8988T (cell line): Measurements from ENCODE around the gene NR4A3.
"Not testable (repeated sequence)": the region's sequence is repeated elsewhere in the genome, so short reads cannot be mapped to it uniquely, and the experiment has no call there.

Experiments
- DNase-seq: peaks from one replicate; pipeline ENCODE4 v3.0.0; 2011

NR4A3 gene

GRCh38 chr9:99835142-99835541, 13.5 kb downstream of the NR4A3 start:
- DNase-seq: no peak

- no peak for DNase-seq
These were observed 13.9 kb downstream of the NR4A3 start for GRCh38 chr9:99835581-99835980.

- DNase-seq: no peak
These were observed 18.4 kb downstream of the NR4A3 start for GRCh38 chr9:99840072-99840471.

GRCh38 chr9:99845063-99845462, 23.4 kb downstream of the NR4A3 start:
- DNase-seq: no peak

GRCh38 chr9:99848447-99848846, 26.8 kb downstream of the NR4A3 start:
- DNase-seq: no peak

- no peak for DNase-seq
These were observed 29.2 kb downstream of the NR4A3 start for GRCh38 chr9:99850736-99851499.

GRCh38 chr9:99851500-99851822, 29.8 kb downstream of the NR4A3 start:
- DNase-seq: no peak

- no peak for DNase-seq
These were observed 30.9 kb downstream of the NR4A3 start for GRCh38 chr9:99852617-99853016.

GRCh38 chr9:99855467-99856176, 33.9 kb downstream of the NR4A3 start:
- DNase-seq: no peak

- DNase-seq: not testable (repeated sequence)
These were observed 35.9 kb downstream of the NR4A3 start for GRCh38 chr9:99857576-99857975.

GRCh38 chr9:99858087-99858486, 36.4 kb downstream of the NR4A3 start:
- DNase-seq: no peak

GRCh38 chr9:99859243-99859980, 37.7 kb downstream of the NR4A3 start:
- no peak for DNase-seq

- no peak for DNase-seq
These were observed 38.6 kb downstream of the NR4A3 start for GRCh38 chr9:99860266-99860665.

GRCh38 chr9:99863955-99864354, 42.3 kb downstream of the NR4A3 start:
- DNase-seq: no peak

- DNase-seq: no peak
These were observed 44.7 kb downstream of the NR4A3 start for GRCh38 chr9:99866398-99866797.

GRCh38 chr9:99867536-99867935, 45.9 kb downstream of the NR4A3 start:
- DNase-seq: no peak

GRCh38 chr9:99867968-99868367, 46.3 kb downstream of the NR4A3 start:
- no peak for DNase-seq

GRCh38 chr9:99868845-99869244, 47.2 kb downstream of the NR4A3 start:
- DNase-seq: no peak

GRCh38 chr9:99870126-99870525, 48.4 kb downstream of the NR4A3 start:
- no peak for DNase-seq

- DNase-seq: no peak
These were observed 51.8 kb downstream of the NR4A3 start for GRCh38 chr9:99873531-99873930.

- no peak for DNase-seq
These were observed 52.4 kb downstream of the NR4A3 start for GRCh38 chr9:99873943-99874584.

- no peak for DNase-seq
These were observed 54.5 kb downstream of the NR4A3 start for GRCh38 chr9:99876190-99876589.

- DNase-seq: no peak
These were observed 57.0 kb downstream of the NR4A3 start for GRCh38 chr9:99878651-99879050.
